Heart right ventricle (tissue), 16 donors: Measurements from ENCODE around the gene TAL2. TPM values are rescaled to one million over a fixed set of nuclear protein-coding genes. Genes with fewer than 3 reads are reported as not detected.

Source experiments
- ATAC-seq, 8 donors: fragments of 200-7000 bp; cut with Tn5 transposase; one replicate each; pipeline ENCODE4 v1.9.1; 2020; ENCODE audit warnings: mild to moderate bottlenecking in 8 of 8, moderate library complexity in 8 of 8, moderate number of reproducible peaks in 1 of 8
- DNase-seq, 2 donors: peaks; one replicate each; pipeline ENCODE4 v3.0.0-alpha.2; 2020
- H3K27ac ChIP-seq, 10 donors: fragments of 200-600 bp; sonication (generic) in 2 of 10; one replicate each; pipeline versions ENCODE4 v1.5.0 to v1.8.0; 2020 to 2022; ENCODE audit warnings: mild to moderate bottlenecking in 3 of 10
- H3K27me3 ChIP-seq, 7 donors: fragments of 200-600 bp; one replicate each; pipeline ENCODE4 v1.8.0; 2021 to 2022; ENCODE audit warnings: mild to moderate bottlenecking in 2 of 7
- H3K36me3 ChIP-seq, 9 donors: fragments of 200-600 bp; sonication (generic) in 1 of 9; one replicate each; pipeline versions ENCODE4 v1.5.0 to v1.8.0; 2020 to 2022; ENCODE audit warnings: mild to moderate bottlenecking in 2 of 9
- H3K4me1 ChIP-seq, 9 donors: fragments of 200-600 bp; sonication (generic) in 1 of 9; one replicate each; pipeline versions ENCODE4 v1.5.0 to v1.8.0; 2020 to 2022; ENCODE audit warnings: mild to moderate bottlenecking in 4 of 9
- H3K4me3 ChIP-seq, 10 donors: fragments of 200-600 bp; sonication (generic) in 2 of 10; one replicate each; pipeline versions ENCODE4 v1.5.0 to v1.8.0; 2020 to 2022; ENCODE audit warnings: mild to moderate bottlenecking in 7 of 10, moderate library complexity in 2 of 10
- H3K9me3 ChIP-seq, 11 donors: fragments of 200-600 bp in 10 of 11; sonication (generic) in 2 of 11; one replicate each; pipeline versions ENCODE4 v1.5.0 to v1.8.0; 2013 to 2022; ENCODE audit warnings: mild to moderate bottlenecking in 2 of 11, control low read depth in 1 of 11, moderate library complexity in 1 of 11
- WGBS, 2 donors: extraction: QIAGEN DNeasy Blood & Tissue Kit; methylation state at CpG; one replicate each; pipeline ENCODE4 v1.1.7; 2013; ENCODE audit warnings: inconsistent platforms in 1 of 2; 5-methylcytosine and 5-hydroxymethylcytosine counted together
- intact Hi-C, 10 donors: fragments of 100-400 bp; cut with DNase I; formaldehyde crosslinking; loops; one replicate each; pipeline versions ENCODE4 v1.11.1 to v1.14.2; 2022
- polyA plus RNA-seq, 2 donors: library from polyadenylated mRNA; stranded (reverse); fragments of 200-250 nt; gene quantifications; one replicate each; pipeline ENCODE4 v1.2.3, GENCODE V29; 2013
- total RNA-seq, 10 donors: library from RNA; stranded (reverse); fragmentation: NEBNext Ultra II Directional in 3 of 10; extraction: Animal tissue kit (Norgen Biotek cat#: 25700) in 3 of 10; gene quantifications; one replicate each; pipeline versions ENCODE4 v1.2.1 to v1.2.4, GENCODE V29; 2021 to 2023
- TF ChIP-seq, protein P1 (sequence below), 9 donors: fragments of 200-600 bp; sonication (generic) in 2 of 9; IDR thresholded peaks; one replicate each; pipeline versions ENCODE4 v1.5.0 to v1.8.0; 2021 to 2022; ENCODE audit warnings: antibody characterized with exemption in 9 of 9, mild to moderate bottlenecking in 5 of 9, moderate library complexity in 1 of 9
- donor health status: Arrhythmogenic right ventricular cardiomyopathy.
- donor health status: ischemic (EF 13 %, LVEDD 7.1; RV severe dilation, severe dysfunction).
- donor health status: healthy with polysubstance abuse.
- donor health status: DM: no; HTN: yes; CAD: no.
- donor health status: DM: no; HTN: no; CAD: no.
- donor health status: ischemic (EF 25% LVEDD 6.9; RV normal size, moderate dysfunction).
- donor health status: ischemic (EF 25% LVEDD 5.7; RV mildly dilated, moderate dysfunction).
- donor health status: healthy.
- donor health status: DM: yes; HTN: yes; CAD: no.
- donor health status: Ischemic cardiomyopathy.
- donor health status: ischemic (EF 35%, LVEDD 5.7; RV mildly dilated, moderate dysfunction).
- donor health status: nonischemic (EF 11% LVEDD 7.7; RV severe dilation, severe dysfunction).
- donor health status: DM: yes; HTN: yes; CAD: no.
- donor health status: PGD.
- donor health status: ischemic (EF 29% LVEDD 5.4; RV normal size, mild dysfunction).
- donor health status: nonischemic (EF 23%, LVEDD 6.1; RV moderate dilation, normal function).

The TAL2 gene
- total and polyA plus RNA-seq, 12 donors, result 0.09 TPM; not detected in 11

DNA sequence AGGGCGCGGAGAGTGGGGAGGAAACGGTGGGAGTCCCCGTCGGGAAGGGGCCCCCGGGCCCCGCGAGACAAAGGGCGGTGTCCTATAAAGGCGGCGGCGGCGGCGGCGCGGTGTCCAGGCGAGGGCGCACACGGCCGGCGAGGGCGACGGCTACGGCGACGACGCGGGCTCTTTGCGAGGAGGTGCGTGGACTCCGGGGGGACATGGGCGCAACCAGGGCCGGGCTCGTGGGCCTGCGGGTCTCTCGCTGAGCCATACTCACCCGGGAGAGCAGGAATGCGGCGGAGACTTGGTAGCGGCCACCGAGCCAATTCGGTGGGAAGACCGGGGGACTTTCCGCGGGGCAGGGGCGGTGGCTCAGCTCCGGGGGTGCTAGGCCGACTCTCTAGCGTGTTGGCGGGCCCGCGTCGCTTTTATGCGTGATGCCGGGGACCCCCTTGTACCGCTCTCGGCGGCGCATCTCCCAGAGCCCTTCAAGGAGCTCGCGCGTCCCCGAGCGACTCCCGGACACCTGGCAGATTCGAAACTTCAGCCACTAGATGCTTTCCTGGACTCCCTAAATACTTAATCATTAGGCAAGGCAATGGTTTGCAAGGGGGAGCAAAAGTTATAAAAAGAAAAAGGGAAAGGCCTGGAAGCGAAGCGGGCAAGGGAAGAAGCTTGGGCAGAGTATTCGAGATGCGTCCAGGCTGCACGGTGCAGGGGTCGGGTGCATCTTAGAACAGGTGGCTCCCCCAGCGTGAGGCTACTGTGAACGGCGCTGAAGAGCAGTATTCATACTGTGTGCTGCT is 5.9 kb upstream of the TAL2 start:
- Histone ChIP-seq H3K27me3 (peaks cover 0 to 36% (median 27%) of the 10 kb centered on the region in 7 donors), H3K36me3 (no peaks in the 10 kb centered on the region), H3K27ac (peak overlapping the region in 1 of 10 donors; percentile 20), H3K9me3 (no peaks in the 10 kb centered on the region), H3K4me1 (peaks cover 0 to 16% (median 13%) of the 10 kb centered on the region in 9 donors), H3K4me3 (peak overlapping the region; percentile 16 to 75 (median 57))
- 2% methylated on average over 74 to 75 of the region's 75 CpGs for WGBS, 2 donors
- peak; percentile 79 to 94 (median 91) for ATAC-seq
- TF ChIP-seq, protein P1, sequence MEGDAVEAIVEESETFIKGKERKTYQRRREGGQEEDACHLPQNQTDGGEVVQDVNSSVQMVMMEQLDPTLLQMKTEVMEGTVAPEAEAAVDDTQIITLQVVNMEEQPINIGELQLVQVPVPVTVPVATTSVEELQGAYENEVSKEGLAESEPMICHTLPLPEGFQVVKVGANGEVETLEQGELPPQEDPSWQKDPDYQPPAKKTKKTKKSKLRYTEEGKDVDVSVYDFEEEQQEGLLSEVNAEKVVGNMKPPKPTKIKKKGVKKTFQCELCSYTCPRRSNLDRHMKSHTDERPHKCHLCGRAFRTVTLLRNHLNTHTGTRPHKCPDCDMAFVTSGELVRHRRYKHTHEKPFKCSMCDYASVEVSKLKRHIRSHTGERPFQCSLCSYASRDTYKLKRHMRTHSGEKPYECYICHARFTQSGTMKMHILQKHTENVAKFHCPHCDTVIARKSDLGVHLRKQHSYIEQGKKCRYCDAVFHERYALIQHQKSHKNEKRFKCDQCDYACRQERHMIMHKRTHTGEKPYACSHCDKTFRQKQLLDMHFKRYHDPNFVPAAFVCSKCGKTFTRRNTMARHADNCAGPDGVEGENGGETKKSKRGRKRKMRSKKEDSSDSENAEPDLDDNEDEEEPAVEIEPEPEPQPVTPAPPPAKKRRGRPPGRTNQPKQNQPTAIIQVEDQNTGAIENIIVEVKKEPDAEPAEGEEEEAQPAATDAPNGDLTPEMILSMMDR (IDR thresholded peaks at IDR 0.05), result peak; percentile 20 to 66 (median 43)
- peak; percentile 5 to 48 for DNase-seq
- intact Hi-C loops, result loop anchor here in 9 of 10 donors (1.0 to 10.0 kb wide), 6 partner anchors 58 to 1661 kb away; no protein-coding TSS in a partner anchor

DNA sequence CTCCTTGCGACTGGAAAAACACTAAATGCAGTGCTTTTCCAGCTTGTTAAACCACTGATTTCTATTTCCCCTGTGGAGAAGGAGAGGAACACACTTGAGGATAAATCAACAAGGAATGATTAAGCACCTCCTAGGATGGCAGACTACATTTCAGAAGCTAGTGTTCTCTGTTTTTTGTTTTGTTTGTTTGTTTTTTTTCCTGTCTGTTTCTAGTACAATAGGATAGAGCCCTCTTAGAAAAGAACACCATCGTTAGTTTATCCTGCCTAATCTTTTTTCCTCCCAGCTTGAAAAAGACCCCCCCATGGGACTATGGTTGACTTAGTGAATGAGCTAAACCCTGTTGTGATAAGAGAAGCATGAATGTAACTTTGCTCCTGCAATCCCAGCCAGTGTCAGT is 3.9 kb upstream of the TAL2 start:
- Histone ChIP-seq H3K4me1 (peaks cover 0 to 16% (median 13%) of the 10 kb centered on the region in 9 donors), H3K27ac (no peak overlapping the region), H3K36me3 (no peaks in the 10 kb centered on the region), H3K4me3 (no peak overlapping the region), H3K27me3 (peaks cover 0 to 36% (median 27%) of the 10 kb centered on the region in 7 donors), H3K9me3 (no peaks in the 10 kb centered on the region)
- intact Hi-C loops, result loop anchor here in 7 of 10 donors (5.0 to 10.0 kb wide), 4 partner anchors 56 to 1659 kb away; no protein-coding TSS in a partner anchor
- WGBS, 2 donors, result 68 to 80% methylated on average over 2 of the region's 2 CpGs
- ATAC-seq (no peak), DNase-seq (no peak)
- TF ChIP-seq, protein P1 (IDR thresholded peaks at IDR 0.05), result no peak

DNA sequence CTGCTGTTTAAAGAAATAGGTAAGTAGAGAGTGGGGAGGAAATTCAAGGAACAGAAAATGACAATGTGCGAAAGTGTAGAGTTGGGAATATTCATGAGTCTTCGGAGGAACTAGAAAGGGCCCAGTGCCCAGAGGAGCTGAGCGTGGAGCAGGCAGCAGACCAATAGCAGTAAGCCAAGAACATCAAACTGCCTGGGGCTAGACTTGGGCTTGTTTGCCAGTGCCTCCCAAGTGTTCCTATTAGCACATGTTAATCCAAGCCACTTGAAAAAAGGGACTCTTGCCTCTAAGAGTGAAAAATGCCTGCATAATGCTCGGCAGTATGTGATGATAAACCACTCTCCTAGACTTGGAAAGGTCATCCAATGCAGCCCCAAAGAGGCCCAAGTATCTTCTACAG is 1.2 kb upstream of the TAL2 start:
- H3K27me3 ChIP-seq, result peaks cover 0 to 36% (median 22%) of the 10 kb centered on the region in 7 donors
- ATAC-seq (no peak), DNase-seq (no peak)
- no peak overlapping the region for H3K27ac ChIP-seq
- intact Hi-C loops, result no loop called here
- TF ChIP-seq, protein P1 (IDR thresholded peaks at IDR 0.05), result no peak
- no peaks in the 10 kb centered on the region for H3K9me3 ChIP-seq
- H3K4me3 ChIP-seq, result no peak overlapping the region
- no peaks in the 10 kb centered on the region for H3K36me3 ChIP-seq
- H3K4me1 ChIP-seq, result peaks cover 0 to 13% (median 10%) of the 10 kb centered on the region in 9 donors
- whole genome bisulfite sequencing, 2 donors, result 81 to 83% methylated on average over 4 of the region's 4 CpGs

DNA sequence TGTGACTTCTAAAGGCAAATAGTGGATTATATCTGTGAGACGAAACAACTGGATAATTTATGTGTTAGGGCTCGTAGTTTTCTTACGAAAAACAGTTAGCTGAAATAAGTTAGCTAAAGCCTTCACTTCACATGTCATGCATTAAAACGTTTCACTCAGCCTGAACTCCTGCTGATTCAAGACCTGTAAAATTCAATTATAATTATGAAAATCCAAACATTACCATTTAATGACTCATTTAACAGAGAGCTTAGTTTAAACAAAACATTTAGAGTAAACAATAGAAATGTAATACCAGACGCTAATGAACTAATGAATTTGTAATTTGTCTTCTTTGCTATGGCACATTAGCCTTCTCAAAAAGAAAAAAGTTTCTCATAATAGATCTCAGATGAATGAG is 1.7 kb downstream of the TAL2 start:
- Histone ChIP-seq H3K4me1 (no peaks in the 10 kb centered on the region), H3K4me3 (no peak overlapping the region), H3K27me3 (peaks cover 0 to 9% (median under 1%) of the 10 kb centered on the region in 7 donors), H3K9me3 (no peaks in the 10 kb centered on the region), H3K27ac (no peak overlapping the region), H3K36me3 (no peaks in the 10 kb centered on the region)
- intact Hi-C loops, result no loop called here
- DNase-seq (no peak), ATAC-seq (no peak)
- 84 to 87% methylated on average over 5 of the region's 5 CpGs for WGBS, 2 donors
- TF ChIP-seq, protein P1 (IDR thresholded peaks at IDR 0.05), result no peak
